BJ (cell line): ENCODE results near the gene CD6. TPM values are rescaled to one million over a fixed set of nuclear protein-coding genes. Genes with fewer than 3 reads are reported as not detected.
A peak's percentile ranks its signal among the peaks of the same experiment; 100 is the strongest.
"Not testable (repeated sequence)": the region's sequence is repeated elsewhere in the genome, so short reads cannot be mapped to it uniquely, and the experiment has no call there.

ENCODE experiments used
- CTCF ChIA-PET: fragments of 350-600 bp; formaldehyde crosslinking; extraction: SDS; loops from one replicate; lab custom pipeline; 2021; ENCODE audit warnings: antibody characterized with exemption, inconsistent platforms; lab: Yijun Ruan, JAX
- POLR2A ChIA-PET: fragments of 300-600 bp; sonication (Branson Sonifier 250); formaldehyde crosslinking; extraction: SDS; loops from one replicate; lab custom pipeline; 2021; ENCODE audit warnings: antibody characterized with exemption; lab: Charles Lee
- DNase-seq: peaks from one replicate; pipeline ENCODE4 v3.0.0-alpha.2; 2011; ENCODE audit warnings: low read depth
- H3K27me3 ChIP-seq: 2 replicates; pipeline ENCODE4 v1.6.0; 2011; ENCODE audit warnings: low read length; ENCODE audit not compliant: control insufficient read depth, insufficient read depth
- H3K36me3 ChIP-seq: 2 replicates; pipeline ENCODE4 v1.5.1; 2011; ENCODE audit warnings: low read length; ENCODE audit not compliant: control insufficient read depth, insufficient read depth
- H3K4me3 ChIP-seq: 2 replicates; pipeline ENCODE4 v1.5.1; 2011; ENCODE audit warnings: low read depth, mild to moderate bottlenecking, control low read depth, low read length
- polyA plus RNA-seq: library from polyadenylated mRNA; depleted of rRNA; stranded (reverse); fragments of >200 nt; gene quantifications from 2 replicates; pipeline ENCODE4 v1.2.3, GENCODE V29; 2011
- TF ChIP-seq, protein P1 (sequence below): IDR thresholded peaks from 2 replicates; pipeline ENCODE4 v1.5.1; 2011; ENCODE audit warnings: low read depth, mild to moderate bottlenecking, control low read depth, inconsistent platforms, low read length, moderate library complexity; ENCODE audit not compliant: insufficient read depth

Gene CD6
- polyA plus RNA-seq, 1 experiment, result not detected

DNA sequence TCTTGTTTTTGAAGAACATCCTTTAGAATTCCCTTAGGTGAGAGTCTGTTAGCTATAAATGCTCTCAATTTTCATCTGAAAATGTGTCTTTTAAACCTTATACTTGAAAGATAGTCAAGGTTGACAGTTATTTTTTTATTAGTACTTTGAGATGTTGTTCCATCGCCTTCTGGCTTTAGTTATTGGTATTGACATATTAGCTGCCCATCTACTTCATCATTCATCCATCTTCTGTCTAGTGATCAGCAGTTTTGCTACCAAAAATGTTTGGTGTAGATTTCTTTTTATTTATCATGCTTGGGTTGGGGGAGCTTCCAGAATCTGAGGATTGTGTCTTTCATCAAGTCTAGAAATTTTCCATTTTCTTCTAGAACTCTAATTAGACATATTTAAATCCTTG lies 3.3 kb upstream of the CD6 start:
- DNase-seq, result no peak
- Histone ChIP-seq H3K27me3 (peaks cover 16% of the 10 kb centered on the region), H3K36me3 (no peaks in the 10 kb centered on the region), H3K4me3 (no peak overlapping the region)
- ChIA-PET CTCF (interaction anchor here (0.7 to 3.7 kb wide), 6 partner anchors 45 to 221 kb away, joined by 3 to 22 read pairs (median 4); partner anchors contain the start of gene TMEM132A), POLR2A (no interaction called here)
- TF ChIP-seq, protein P1, sequence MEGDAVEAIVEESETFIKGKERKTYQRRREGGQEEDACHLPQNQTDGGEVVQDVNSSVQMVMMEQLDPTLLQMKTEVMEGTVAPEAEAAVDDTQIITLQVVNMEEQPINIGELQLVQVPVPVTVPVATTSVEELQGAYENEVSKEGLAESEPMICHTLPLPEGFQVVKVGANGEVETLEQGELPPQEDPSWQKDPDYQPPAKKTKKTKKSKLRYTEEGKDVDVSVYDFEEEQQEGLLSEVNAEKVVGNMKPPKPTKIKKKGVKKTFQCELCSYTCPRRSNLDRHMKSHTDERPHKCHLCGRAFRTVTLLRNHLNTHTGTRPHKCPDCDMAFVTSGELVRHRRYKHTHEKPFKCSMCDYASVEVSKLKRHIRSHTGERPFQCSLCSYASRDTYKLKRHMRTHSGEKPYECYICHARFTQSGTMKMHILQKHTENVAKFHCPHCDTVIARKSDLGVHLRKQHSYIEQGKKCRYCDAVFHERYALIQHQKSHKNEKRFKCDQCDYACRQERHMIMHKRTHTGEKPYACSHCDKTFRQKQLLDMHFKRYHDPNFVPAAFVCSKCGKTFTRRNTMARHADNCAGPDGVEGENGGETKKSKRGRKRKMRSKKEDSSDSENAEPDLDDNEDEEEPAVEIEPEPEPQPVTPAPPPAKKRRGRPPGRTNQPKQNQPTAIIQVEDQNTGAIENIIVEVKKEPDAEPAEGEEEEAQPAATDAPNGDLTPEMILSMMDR, result no peak

- TF ChIP-seq, protein P1, result peak; percentile 93
- no peaks in the 10 kb centered on the region for H3K36me3 ChIP-seq
- CTCF ChIA-PET, result interaction anchor here (0.6 to 3.7 kb wide), 19 partner anchors 9 to 208 kb away, joined by 3 to 22 read pairs (median 5); partner anchors contain the start of genes TMEM132A and VPS37C
- POLR2A ChIA-PET, result no interaction called here
- no peak overlapping the region for H3K4me3 ChIP-seq
- peaks cover 16% of the 10 kb centered on the region for H3K27me3 ChIP-seq
- no peak for DNase-seq
Measured at GRCh38 chr11:60970369-60970774, 1.1 kb upstream of the CD6 start.

- Histone ChIP-seq H3K4me3 (no peak overlapping the region), H3K36me3 (no peaks in the 10 kb centered on the region), H3K27me3 (peaks cover 16% of the 10 kb centered on the region)
- CTCF ChIA-PET, result interaction anchor here (0.9 to 3.7 kb wide), 11 partner anchors 9 to 207 kb away, joined by 3 to 22 read pairs (median 5); no protein-coding TSS in a partner anchor
- TF ChIP-seq, protein P1, result no peak
- no peak for DNase-seq
- POLR2A ChIA-PET, result no interaction called here
Measured at GRCh38 chr11:60970890-60971289, 590 bp upstream of the CD6 start.

GRCh38 chr11:60972182-60973030 lies 926 bp downstream of the CD6 start:
- TF ChIP-seq, protein P1, result no peak
- no peak for DNase-seq
- Histone ChIP-seq H3K4me3 (no peak overlapping the region), H3K27me3 (peaks cover 16% of the 10 kb centered on the region), H3K36me3 (no peaks in the 10 kb centered on the region)
- ChIA-PET CTCF (interaction anchor here (0.6 to 2.0 kb wide), 4 partner anchors 9 to 217 kb away, joined by 3 to 9 read pairs (median 3); no protein-coding TSS in a partner anchor), POLR2A (no interaction called here)

GRCh38 chr11:60973699-60974098 lies 2.2 kb downstream of the CD6 start:
- POLR2A ChIA-PET, result no interaction called here
- no peak for DNase-seq
- CTCF ChIA-PET, result no interaction called here

DNA sequence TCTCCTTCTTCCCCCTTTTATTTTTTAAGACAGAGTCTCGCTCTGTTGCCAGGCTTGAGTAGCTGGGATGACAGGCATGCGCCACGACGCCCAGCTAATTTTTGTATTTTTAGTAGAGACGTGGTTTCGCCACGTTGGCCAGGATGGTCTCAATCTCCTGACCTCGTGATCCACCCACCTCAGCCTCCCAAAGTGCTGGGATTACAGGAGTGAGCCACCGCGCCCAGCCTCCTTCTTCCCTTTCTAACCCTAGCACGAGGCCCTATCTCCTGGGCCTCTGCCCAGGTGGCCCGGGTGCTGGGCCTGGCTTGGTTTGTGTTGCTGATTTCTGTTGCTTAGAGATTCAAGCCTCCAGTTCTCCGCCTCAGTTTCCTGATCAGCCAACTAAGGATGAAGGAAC lies 2.8 kb downstream of the CD6 start:
- H3K4me3 ChIP-seq, DNase-seq, H3K36me3 ChIP-seq, POLR2A ChIA-PET: not testable (repeated sequence)
- CTCF ChIA-PET, result interaction anchor here (1.0 kb wide), 1 partner anchor 213 kb away, joined by 3 read pairs; no protein-coding TSS in a partner anchor
- peaks cover 15% of the 10 kb centered on the region for H3K27me3 ChIP-seq

More at GRCh38 chr11:60973699-60974098, 2.2 kb downstream of the CD6 start:
- no peak overlapping the region for H3K4me3 ChIP-seq
- TF ChIP-seq, protein P1, result no peak
- peaks cover 15% of the 10 kb centered on the region for H3K27me3 ChIP-seq
- H3K36me3 ChIP-seq, result no peaks in the 10 kb centered on the region
